NOMO-1 treated with dmso at 0.1 percent for 144 hours (cell line): Measurements from ENCODE around the gene DYRK4.
"Not testable (repeated sequence)": the region's sequence is repeated elsewhere in the genome, so short reads cannot be mapped to it uniquely, and the experiment has no call there.

Source experiments
- DNase-seq: peaks from one replicate; lab custom pipeline; 2025; ENCODE audit not compliant: unreplicated experiment; lab: John Stamatoyannopoulos, UW

Gene DYRK4

GRCh38 chr12:4562034-4562657 lies at the start of gene DYRK4:
DYRK4 (plus strand) TSS chr12:4562208; CDS start chr12:4562246, 38 bp downstream.
- DNase-seq = no peak

GRCh38 chr12:4518106-4518728 lies 43.8 kb upstream of the DYRK4 start:
- DNase-seq = no peak

GRCh38 chr12:4523443-4523842 lies 38.6 kb upstream of the DYRK4 start:
- not testable (repeated sequence) for DNase-seq

GRCh38 chr12:4526923-4527546 lies 35.0 kb upstream of the DYRK4 start:
- no peak for DNase-seq

- no peak for DNase-seq
Observed at GRCh38 chr12:4530160-4530559, 31.8 kb upstream of the DYRK4 start.

- DNase-seq = no peak
Observed at GRCh38 chr12:4530982-4531586, 30.9 kb upstream of the DYRK4 start.

GRCh38 chr12:4535092-4535491 lies 26.9 kb upstream of the DYRK4 start:
- DNase-seq = no peak

GRCh38 chr12:4535871-4536270 lies 26.1 kb upstream of the DYRK4 start:
- DNase-seq = no peak

- peak; percentile 98 for DNase-seq
Observed at GRCh38 chr12:4538207-4539160, 23.5 kb upstream of the DYRK4 start, which contains the start of gene RAD51AP1. RAD51AP1 (plus strand) TSS chr12:4538890; CDS start chr12:4538940, 50 bp downstream.

GRCh38 chr12:4539167-4539870 lies 22.7 kb upstream of the DYRK4 start:
- no peak for DNase-seq

- no peak for DNase-seq
Observed at GRCh38 chr12:4540170-4540569, 21.8 kb upstream of the DYRK4 start.

GRCh38 chr12:4540638-4541037 lies 21.4 kb upstream of the DYRK4 start:
- no peak for DNase-seq

GRCh38 chr12:4545195-4545594 lies 16.8 kb upstream of the DYRK4 start:
- no peak for DNase-seq

- no peak for DNase-seq
Observed at GRCh38 chr12:4552191-4552590, 9.8 kb upstream of the DYRK4 start.

- DNase-seq = no peak
Observed at GRCh38 chr12:4553943-4554342, 8.1 kb upstream of the DYRK4 start.

GRCh38 chr12:4555804-4556203 lies 6.2 kb upstream of the DYRK4 start:
- no peak for DNase-seq

- no peak for DNase-seq
Observed at GRCh38 chr12:4556735-4557530, 5.1 kb upstream of the DYRK4 start.

GRCh38 chr12:4557586-4557985 lies 4.4 kb upstream of the DYRK4 start:
- no peak for DNase-seq

- DNase-seq = no peak
Observed at GRCh38 chr12:4558171-4558570, 3.8 kb upstream of the DYRK4 start.
